GM12873 (cell line): ENCODE results near the gene MARK2.

Experiments
- CTCF ChIP-seq: IDR thresholded peaks from 2 replicates; pipeline ENCODE4 v1.5.1; 2012; ENCODE audit warnings: low read depth, mild to moderate bottlenecking, moderate library complexity, low read length, control low read depth; ENCODE audit not compliant: insufficient read depth; ENCODE audit errors: missing control alignments

Gene MARK2

DNA sequence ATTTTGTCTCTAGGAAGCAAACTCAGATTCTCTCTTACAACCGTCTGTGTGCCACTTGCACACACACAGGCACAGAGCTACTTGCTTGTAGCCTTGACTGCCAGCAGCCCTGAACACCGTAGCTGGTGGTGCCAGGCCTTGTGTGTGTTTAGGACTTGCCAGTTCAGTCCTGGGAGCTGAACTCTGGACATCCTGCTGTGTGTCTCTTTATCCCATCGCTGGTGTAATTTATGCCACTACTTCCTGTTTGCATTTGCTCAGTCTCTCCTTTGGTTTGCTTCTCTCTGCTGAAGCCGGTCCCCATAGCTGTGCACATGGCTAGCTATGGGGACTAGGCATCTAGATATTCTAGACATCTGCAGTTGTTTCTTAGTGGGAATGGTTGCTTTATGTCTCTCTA, 24.0 kb downstream of the MARK2 start:
- TF ChIP-seq CTCF = no peak

- TF ChIP-seq CTCF = no peak
Observed at GRCh38 chr11:63866211-63866610, 27.3 kb downstream of the MARK2 start.

DNA sequence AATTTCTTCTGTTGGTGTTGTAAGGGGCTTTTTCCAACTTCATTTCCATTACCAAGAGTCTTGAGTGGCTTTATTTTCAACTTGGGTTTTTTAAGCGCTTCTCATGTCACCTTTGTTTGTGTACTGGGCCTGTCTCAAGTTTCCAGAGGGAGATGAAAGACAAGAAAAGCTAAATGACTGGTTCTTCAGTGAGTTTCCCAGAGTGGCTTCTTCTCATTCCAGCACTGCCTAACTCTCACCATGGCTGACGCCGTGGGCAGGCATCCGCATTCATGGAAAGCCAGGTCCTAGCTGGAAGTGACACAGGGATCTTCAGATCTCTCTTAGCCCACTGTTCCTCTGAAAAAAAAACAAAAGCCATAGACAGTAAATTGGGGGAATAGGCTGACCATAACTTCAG, 28.6 kb downstream of the MARK2 start:
- TF ChIP-seq CTCF = no peak

DNA sequence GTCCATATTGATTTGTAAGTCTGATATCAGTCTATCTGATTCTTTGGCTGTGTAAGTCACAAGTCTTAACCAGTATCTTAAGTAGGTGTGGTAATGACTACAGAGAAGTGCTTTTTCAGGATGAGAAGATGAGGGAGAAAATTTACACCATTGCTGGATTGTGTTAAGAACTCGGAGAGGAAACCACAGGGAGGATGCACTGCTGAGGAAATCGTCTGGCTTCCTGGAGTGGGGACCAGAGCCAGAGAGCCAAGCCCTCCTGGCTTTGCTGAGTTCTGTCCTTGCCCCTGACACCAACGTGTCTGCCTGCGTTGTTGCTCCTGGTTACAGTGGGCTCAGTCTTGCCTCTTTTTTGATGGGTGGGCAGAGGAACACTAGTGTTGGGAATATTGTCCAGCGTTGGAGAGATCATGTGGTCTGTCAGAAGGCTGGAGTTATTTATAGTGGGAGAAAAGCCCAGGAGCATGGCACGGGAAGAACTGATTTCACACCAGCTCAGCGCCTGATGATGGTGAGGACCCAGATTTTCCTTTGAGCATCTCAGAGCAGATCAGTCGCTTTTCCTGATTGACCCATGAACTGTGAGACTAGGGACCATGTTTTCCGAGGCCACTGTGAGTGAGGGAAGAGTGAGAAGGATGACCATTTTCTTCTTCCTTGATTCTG, 29.6 kb downstream of the MARK2 start:
- no peak for TF ChIP-seq CTCF

- TF ChIP-seq CTCF = no peak
Observed at GRCh38 chr11:63869171-63869591, 30.3 kb downstream of the MARK2 start.

- TF ChIP-seq CTCF = no peak
Observed at GRCh38 chr11:63869683-63870082, 30.8 kb downstream of the MARK2 start.

- no peak for TF ChIP-seq CTCF
Observed at GRCh38 chr11:63870351-63871140, 31.6 kb downstream of the MARK2 start.
